OCI-LY3 (cell line): ENCODE results near the gene CXorf38.

Experiments
- H2AFZ ChIP-seq: fragments of 200-600, 300-600 bp; shearing (Covaris generic); 2 replicates; pipeline ENCODE4 v1.6.0; 2014; ENCODE audit warnings: antibody characterized with exemption, low read depth, low read length
- H3K27ac ChIP-seq: fragments of 200-600, 300-600 bp; sonication (generic); 2 replicates; pipeline ENCODE4 v1.5.1; 2014; ENCODE audit warnings: mild to moderate bottlenecking, low read length, moderate library complexity, mixed read lengths
- H3K27me3 ChIP-seq: fragments of 200-600, 300-600 bp; sonication (generic); 2 replicates; pipeline ENCODE4 v1.6.1; 2014; ENCODE audit warnings: low read depth, low read length, mixed read lengths
- H3K36me3 ChIP-seq: fragments of 200-600, 300-600 bp; sonication (generic); replicated peaks from 2 replicates; pipeline ENCODE3; 2014; ENCODE audit warnings: low read depth, low read length, mixed read lengths
- H3K4me1 ChIP-seq: fragments of 300-600, 200-600 bp; sonication (generic); 2 replicates; pipeline ENCODE4 v1.6.1; 2014; ENCODE audit warnings: low read length, mixed read lengths
- H3K4me2 ChIP-seq: fragments of 200-600, 300-600 bp; sonication (generic); 2 replicates; pipeline ENCODE4 v1.6.1; 2014; ENCODE audit warnings: low read length, mixed read lengths
- H3K4me3 ChIP-seq: fragments of 300-600, 200-600 bp; sonication (generic); 2 replicates; pipeline ENCODE4 v1.5.1; 2014; ENCODE audit warnings: antibody characterized with exemption, mild to moderate bottlenecking, low read length, moderate library complexity
- H3K79me2 ChIP-seq: fragments of 300-600, 200-600 bp; shearing (Covaris generic); 2 replicates; pipeline ENCODE4 v1.6.1; 2014; ENCODE audit warnings: mild to moderate bottlenecking, low read length, mixed read lengths
- H3K9ac ChIP-seq: fragments of 300-600, 200-600 bp; shearing (Covaris generic); 2 replicates; pipeline ENCODE4 v1.6.0; 2014; ENCODE audit warnings: mild to moderate bottlenecking, low read length, moderate library complexity
- H3K9me3 ChIP-seq: fragments of 200-600, 300-600 bp; shearing (Covaris generic); 2 replicates; pipeline ENCODE4 v1.6.1; 2014; ENCODE audit warnings: low read length, mixed read lengths; ENCODE audit not compliant: insufficient read depth
- H4K20me1 ChIP-seq: fragments of 200-600, 300-600 bp; sonication (generic); 2 replicates; pipeline ENCODE4 v1.6.1; 2016; ENCODE audit warnings: low read length, mixed read lengths; ENCODE audit not compliant: insufficient read depth
- EZH2phosphoT487 ChIP-seq: fragments of 200-600 bp; shearing (Covaris generic); IDR thresholded peaks from 2 replicates; pipeline ENCODE4 v1.6.1; 2018; ENCODE audit warnings: antibody characterized with exemption, mixed run types, low read depth
- TF ChIP-seq, protein P1 (sequence below): fragments of 200-600, 300-600 bp; sonication (generic); IDR thresholded peaks from 2 replicates; pipeline ENCODE4 v1.5.1; 2014; ENCODE audit warnings: antibody characterized with exemption, low read length, low read depth

Gene CXorf38

DNA sequence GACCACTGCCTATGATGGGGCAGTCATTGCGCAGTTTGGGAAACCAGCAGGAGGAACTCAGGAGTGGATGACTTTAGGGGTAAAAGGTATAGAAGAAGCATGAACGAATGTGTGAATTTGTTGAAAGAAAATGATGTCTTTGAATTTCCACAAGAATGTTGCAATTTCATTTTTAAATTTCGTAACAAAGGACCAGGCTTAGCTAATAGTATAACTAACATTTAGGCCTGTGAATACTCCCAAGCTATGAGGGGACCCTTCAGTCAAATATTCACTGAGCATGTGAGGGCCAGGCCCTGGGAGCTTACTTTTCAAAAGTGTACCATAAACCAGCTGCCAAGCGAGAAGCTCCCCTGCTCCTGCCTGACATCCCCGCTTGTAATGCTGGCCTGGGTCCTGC is 18.9 kb downstream of the CXorf38 start:
- H3K27ac ChIP-seq: no peak overlapping the region
- no peaks in the 10 kb centered on the region for H3K9me3 ChIP-seq
- H3K27me3 ChIP-seq: no peaks in the 10 kb centered on the region
- H3K4me2 ChIP-seq: no peak overlapping the region
- H4K20me1 ChIP-seq: 0 out of 2 replicates have a peak, but pooled peaks cover 12% of the 10 kb centered on the region
- no peak overlapping the region for H2AFZ ChIP-seq
- TF ChIP-seq, protein P1, sequence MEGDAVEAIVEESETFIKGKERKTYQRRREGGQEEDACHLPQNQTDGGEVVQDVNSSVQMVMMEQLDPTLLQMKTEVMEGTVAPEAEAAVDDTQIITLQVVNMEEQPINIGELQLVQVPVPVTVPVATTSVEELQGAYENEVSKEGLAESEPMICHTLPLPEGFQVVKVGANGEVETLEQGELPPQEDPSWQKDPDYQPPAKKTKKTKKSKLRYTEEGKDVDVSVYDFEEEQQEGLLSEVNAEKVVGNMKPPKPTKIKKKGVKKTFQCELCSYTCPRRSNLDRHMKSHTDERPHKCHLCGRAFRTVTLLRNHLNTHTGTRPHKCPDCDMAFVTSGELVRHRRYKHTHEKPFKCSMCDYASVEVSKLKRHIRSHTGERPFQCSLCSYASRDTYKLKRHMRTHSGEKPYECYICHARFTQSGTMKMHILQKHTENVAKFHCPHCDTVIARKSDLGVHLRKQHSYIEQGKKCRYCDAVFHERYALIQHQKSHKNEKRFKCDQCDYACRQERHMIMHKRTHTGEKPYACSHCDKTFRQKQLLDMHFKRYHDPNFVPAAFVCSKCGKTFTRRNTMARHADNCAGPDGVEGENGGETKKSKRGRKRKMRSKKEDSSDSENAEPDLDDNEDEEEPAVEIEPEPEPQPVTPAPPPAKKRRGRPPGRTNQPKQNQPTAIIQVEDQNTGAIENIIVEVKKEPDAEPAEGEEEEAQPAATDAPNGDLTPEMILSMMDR: no peak
- TF ChIP-seq EZH2phosphoT487: no peak
- H3K9ac ChIP-seq: no peak overlapping the region
- H3K4me1 ChIP-seq: peaks cover 16% of the 10 kb centered on the region
- H3K36me3 ChIP-seq: peaks cover 34% of the 10 kb centered on the region
- H3K4me3 ChIP-seq: no peak overlapping the region
- no peaks in the 10 kb centered on the region for H3K79me2 ChIP-seq

DNA sequence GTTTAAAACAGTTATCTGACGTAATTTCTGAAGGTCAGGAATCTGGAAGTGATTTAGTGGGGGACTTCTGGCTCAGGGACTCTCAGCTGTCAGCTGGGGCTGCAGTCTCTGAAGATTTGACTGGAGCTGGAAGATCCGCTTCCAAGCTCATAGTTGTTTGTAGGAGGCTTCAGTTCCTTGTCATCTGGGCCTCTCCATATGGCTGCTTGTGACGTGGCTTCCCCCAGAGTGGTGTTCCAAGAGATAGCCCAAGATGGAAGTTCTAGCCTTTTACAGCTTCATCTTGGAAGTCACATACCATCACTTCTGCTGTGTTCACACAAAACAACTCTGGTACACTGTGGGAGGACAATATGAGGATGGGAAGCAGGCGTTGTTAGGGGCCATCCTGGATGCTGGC is 22.1 kb downstream of the CXorf38 start:
- Histone ChIP-seq H3K9me3 (no peaks in the 10 kb centered on the region), H3K4me1 (no peaks in the 10 kb centered on the region), H2AFZ (no peak overlapping the region), H3K27me3 (no peaks in the 10 kb centered on the region), H3K4me3 (no peak overlapping the region), H4K20me1 (no peaks in the 10 kb centered on the region), H3K79me2 (no peaks in the 10 kb centered on the region), H3K27ac (no peak overlapping the region), H3K36me3 (peaks cover 14% of the 10 kb centered on the region), H3K4me2 (no peak overlapping the region), H3K9ac (no peak overlapping the region)
- TF ChIP-seq, protein P1: no peak
- no peak for TF ChIP-seq EZH2phosphoT487

DNA sequence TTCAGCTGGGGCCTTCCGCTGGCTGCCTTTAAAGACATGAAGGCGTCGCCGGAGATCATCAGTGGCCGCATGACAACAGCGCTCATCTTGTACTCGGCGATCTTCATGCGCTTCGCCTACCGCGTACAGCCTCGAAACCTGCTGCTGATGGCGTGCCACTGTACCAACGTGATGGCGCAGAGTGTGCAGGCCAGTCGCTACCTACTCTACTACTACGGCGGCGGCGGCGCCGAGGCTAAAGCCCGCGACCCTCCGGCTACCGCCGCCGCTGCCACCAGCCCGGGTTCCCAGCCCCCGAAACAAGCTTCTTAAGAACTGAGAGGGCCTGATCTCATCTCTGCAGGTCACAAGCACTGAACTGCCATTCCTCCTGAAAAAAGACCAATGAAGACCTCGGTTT is 23.7 kb downstream of the CXorf38 start:
- Histone ChIP-seq H3K36me3 (peaks cover 7% of the 10 kb centered on the region), H3K9me3 (no peaks in the 10 kb centered on the region), H3K4me1 (no peaks in the 10 kb centered on the region), H3K9ac (no peak overlapping the region), H3K4me3 (no peak overlapping the region), H4K20me1 (no peaks in the 10 kb centered on the region), H2AFZ (no peak overlapping the region), H3K27ac (no peak overlapping the region), H3K79me2 (no peaks in the 10 kb centered on the region), H3K27me3 (no peaks in the 10 kb centered on the region), H3K4me2 (no peak overlapping the region)
- TF ChIP-seq, protein P1: no peak
- no peak for TF ChIP-seq EZH2phosphoT487

DNA sequence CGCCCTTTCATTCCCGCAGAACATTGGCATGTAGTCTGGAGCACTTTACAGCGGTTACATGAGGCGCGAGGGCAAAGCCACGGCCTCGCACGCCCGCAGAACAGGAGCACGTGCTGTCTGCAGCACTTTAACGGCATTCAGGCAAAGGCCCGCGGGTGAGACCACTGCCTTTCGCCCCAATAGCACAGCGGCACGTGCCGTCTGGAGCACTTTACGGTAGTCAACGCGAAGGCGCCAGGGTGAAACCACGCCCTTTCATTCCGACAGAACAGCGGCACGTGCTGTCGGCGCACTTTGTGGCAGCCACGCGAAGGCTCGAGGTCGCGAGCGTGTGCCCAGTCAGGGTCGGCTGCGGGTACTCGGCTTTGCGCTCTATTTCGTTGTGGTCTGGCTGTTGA is 24.2 kb downstream of the CXorf38 start, which contains the start of gene MPC1L:
MPC1L (plus strand) TSS at position 290 of the 398 bp plus-strand sequence. CDS start 138 bp downstream, outside the sequence.
- H4K20me1 ChIP-seq: no peaks in the 10 kb centered on the region
- no peak for TF ChIP-seq EZH2phosphoT487
- TF ChIP-seq, protein P1: no peak
- no peaks in the 10 kb centered on the region for H3K79me2 ChIP-seq
- H2AFZ ChIP-seq: no peak within 1 kb of the TSS
- H3K27me3 ChIP-seq: no peaks in the 10 kb centered on the region
- H3K4me3 ChIP-seq: no peak within 1 kb of the TSS
- H3K4me1 ChIP-seq: no peaks in the 10 kb centered on the region
- H3K36me3 ChIP-seq: peaks cover 3% of the 10 kb centered on the region
- H3K4me2 ChIP-seq: no peak within 1 kb of the TSS
- no peaks in the 10 kb centered on the region for H3K9me3 ChIP-seq
- no peak within 1 kb of the TSS for H3K9ac ChIP-seq
- no peak within 1 kb of the TSS for H3K27ac ChIP-seq
